ENCODE results near the gene GOLGB1. TPM values are rescaled to one million over a fixed set of nuclear protein-coding genes. Genes with fewer than 3 reads are reported as not detected.

GOLGB1 gene
- total RNA-seq, 1 experiment from 2014 or later = 9.7 TPM

DNA sequence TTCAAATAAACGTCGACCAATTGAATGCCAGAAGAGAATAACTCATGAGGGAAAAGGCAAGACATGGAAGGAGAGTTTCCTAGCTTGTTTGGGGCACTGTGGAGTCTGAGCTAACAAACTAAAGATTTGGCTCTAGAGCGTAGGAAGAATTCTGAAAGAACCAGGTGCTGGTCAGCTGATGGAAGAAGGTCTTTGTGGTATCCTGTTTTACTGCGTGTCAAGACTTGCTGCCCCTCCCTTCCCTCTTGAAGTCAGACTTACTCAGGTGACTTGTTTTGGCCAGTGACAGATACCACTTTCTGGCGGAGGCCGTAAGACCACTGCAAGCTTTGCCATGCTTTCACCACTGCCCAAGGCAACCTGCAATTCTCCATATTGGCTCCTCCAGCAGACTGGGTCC, 88.2 kb downstream of the GOLGB1 start:
- Histone ChIP-seq H3K4me3 (no peak overlapping the region), H3K36me3 (peaks cover 36% of the 10 kb centered on the region), H3K9me3 (no peaks in the 10 kb centered on the region), H3K27me3 (no peaks in the 10 kb centered on the region)
- DNase-seq = no peak

DNA sequence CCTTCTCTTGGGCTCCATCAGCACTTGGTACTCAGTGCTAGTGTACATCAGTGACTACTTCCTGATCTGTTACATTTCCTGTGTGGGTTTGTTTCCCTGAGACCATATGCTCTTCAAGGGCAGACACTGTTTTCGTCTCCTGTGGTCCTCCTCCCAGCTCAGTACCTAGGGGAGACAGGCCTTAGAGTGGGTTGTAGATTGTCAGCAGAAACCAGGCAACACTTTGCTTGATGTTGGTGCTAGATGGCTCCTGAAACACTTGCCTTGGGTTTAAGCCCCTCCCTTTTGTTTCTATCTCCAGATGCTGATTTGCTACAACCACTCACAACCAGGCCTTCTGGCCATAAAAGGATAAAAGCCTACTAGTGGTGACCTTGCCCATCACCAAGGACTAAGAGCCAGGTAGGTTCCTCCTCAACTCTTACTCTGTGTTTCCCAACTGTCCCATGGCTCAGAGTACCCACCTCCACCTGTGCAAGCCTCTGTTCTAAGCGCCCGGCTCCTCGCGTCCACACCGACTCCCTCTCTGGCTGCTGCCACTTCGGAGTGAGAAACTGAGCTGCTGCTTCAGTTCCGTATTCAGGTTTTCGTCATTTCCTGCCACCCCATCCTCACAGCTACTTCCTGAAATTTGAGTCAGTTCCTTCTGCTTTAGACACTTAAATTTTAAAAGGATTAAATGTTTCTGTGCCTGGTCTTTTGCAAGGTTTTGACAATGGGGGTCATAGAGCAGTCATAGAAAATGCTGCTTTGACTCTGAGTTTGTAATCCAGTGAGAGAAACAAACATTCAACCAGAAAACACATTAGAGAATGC, 89.0 kb downstream of the GOLGB1 start, which contains the start of gene HCLS1:
Gene HCLS1 (minus strand): TSS at position 548 of the 816 bp plus-strand sequence. CDS start 2,556 bp downstream, outside the sequence.
- peaks cover 28% of the 10 kb centered on the region for H3K36me3 ChIP-seq
- H3K9me3 ChIP-seq = no peaks in the 10 kb centered on the region
- no peak within 1 kb of the TSS for H3K4me3 ChIP-seq
- DNase-seq = no peak
- H3K27me3 ChIP-seq = no peaks in the 10 kb centered on the region

DNA sequence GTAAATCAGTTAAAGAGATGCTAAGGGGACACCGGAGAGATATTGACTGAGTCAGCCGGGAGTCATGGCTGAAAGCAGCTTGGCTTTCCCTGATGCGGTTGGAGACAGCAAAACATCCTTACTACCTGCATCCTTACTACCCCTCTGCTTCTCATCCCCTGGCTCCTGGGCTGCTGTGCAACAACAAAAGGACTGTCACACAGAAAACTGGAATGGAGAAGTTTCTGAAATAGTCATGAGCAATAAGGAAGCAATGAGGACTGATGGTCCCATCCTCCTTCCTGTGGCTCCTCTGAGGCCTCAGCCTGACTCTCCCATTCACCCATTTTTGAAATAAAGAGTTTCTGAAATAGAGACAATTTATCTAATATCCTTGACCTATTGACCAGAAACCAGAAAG, 90.0 kb downstream of the GOLGB1 start:
- H3K4me3 ChIP-seq = no peak overlapping the region
- no peaks in the 10 kb centered on the region for H3K9me3 ChIP-seq
- H3K27me3 ChIP-seq = no peaks in the 10 kb centered on the region
- DNase-seq = no peak
- peaks cover 19% of the 10 kb centered on the region for H3K36me3 ChIP-seq

DNA sequence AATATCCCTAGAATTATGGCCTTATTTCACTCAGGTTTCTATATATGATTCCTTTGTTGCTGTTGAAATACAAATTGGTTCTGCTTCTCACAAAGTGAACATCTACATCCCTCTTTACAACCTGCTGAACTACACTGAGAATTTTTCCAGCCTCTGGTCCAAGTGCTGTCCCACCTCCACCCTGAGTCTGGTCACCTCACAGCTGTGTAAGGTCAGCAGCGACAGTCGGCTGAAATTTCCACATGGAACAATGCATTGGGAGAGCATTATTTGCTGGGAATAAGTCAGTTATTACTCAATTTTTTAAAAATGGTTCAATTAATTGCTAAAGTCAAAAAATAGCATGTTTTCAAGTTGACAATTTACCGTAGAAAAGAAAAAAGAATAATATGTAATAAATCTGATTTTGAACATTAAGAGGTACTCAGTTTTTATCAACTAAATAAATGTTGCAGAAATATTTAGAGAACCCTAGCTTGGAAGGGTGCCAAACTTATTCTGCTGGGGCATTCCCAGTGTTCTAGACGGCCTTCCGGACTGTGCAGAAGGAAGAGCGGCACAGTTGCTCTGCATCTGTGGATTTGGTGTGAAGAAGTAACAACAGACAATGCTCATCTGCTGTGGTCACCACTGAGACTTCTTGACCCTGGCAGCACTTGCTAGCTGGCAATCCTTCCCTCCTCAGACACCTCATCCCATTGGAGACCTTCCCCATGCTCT, 90.7 kb downstream of the GOLGB1 start:
- Histone ChIP-seq H3K27me3 (no peaks in the 10 kb centered on the region), H3K36me3 (peaks cover 12% of the 10 kb centered on the region), H3K4me3 (no peak overlapping the region), H3K9me3 (no peaks in the 10 kb centered on the region)
- no peak for DNase-seq

DNA sequence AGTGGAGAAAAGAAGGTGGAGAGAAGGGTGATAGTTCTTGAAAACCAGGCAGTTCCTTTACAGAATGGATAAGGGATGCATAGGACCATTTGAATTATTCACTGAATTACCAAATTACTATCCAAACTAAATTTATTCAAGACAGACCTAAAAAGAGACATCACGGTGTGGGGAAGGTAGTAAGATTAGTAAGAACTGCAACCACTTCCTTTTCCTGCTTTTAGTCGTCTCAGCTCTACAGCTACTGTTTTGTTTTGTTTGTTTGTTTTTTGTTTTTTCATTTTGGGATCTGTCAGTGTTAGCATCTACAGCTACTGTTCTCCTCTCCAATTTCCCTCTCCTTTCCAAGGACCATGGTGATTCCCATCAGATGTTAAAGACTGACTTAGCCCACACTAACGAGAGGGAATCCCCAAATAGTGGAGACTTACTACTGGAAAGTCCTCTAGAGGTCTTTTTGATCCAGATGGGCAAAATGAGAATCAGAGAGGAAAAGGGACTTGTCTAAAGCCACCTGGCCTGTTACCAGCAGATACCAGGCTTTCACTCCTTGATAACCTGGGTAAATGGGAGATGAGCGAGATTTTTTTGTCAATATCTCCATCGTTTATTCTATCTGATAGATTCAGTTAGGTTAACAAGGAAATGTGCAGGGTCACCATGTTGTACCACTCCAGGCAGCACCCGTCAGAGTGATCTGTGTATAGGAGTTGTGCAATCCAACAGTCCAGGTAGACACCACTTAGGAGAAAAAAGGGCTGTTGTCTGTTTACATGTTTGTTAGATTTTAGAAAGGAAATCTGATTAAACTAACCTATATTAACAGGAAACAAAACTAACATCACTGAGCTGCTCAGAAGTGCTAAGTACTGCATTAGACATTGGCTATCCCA, 94.8 kb downstream of the GOLGB1 start:
- no peak for DNase-seq

DNA sequence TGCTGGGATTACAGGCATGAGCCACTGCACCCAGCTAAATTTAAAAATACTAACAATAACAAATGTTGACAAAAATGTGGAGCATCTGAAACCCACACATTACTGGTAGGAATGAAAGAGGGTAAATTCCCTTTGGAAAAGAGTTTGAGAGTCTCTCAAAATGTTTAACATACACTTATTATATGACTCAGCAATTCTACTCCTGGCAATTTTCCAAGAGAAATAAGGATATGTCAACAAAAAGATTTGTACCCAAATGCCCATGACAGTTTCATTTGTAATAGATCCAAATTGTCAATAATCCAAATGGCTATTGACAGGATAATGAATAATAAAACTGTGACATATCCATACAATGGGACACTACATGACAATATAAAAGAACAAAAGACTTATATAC, 97.9 kb downstream of the GOLGB1 start:
- DNase-seq = no peak
- Histone ChIP-seq H3K4me3 (no peak overlapping the region), H3K27me3 (no peaks in the 10 kb centered on the region), H3K36me3 (no peaks in the 10 kb centered on the region), H3K9me3 (no peaks in the 10 kb centered on the region)

More for the DNA sequence above, 94.8 kb downstream of the GOLGB1 start:
- H3K27me3 ChIP-seq = no peaks in the 10 kb centered on the region
- H3K4me3 ChIP-seq = no peak overlapping the region
- H3K36me3 ChIP-seq = no peaks in the 10 kb centered on the region
- H3K9me3 ChIP-seq = no peaks in the 10 kb centered on the region

GRCh38 chr3:121649645-121650044, 99.9 kb downstream of the GOLGB1 start:
- no peak overlapping the region for H3K4me3 ChIP-seq
- no peaks in the 10 kb centered on the region for H3K27me3 ChIP-seq
- no peaks in the 10 kb centered on the region for H3K9me3 ChIP-seq
- H3K36me3 ChIP-seq = no peaks in the 10 kb centered on the region
- DNase-seq = no peak

DNA sequence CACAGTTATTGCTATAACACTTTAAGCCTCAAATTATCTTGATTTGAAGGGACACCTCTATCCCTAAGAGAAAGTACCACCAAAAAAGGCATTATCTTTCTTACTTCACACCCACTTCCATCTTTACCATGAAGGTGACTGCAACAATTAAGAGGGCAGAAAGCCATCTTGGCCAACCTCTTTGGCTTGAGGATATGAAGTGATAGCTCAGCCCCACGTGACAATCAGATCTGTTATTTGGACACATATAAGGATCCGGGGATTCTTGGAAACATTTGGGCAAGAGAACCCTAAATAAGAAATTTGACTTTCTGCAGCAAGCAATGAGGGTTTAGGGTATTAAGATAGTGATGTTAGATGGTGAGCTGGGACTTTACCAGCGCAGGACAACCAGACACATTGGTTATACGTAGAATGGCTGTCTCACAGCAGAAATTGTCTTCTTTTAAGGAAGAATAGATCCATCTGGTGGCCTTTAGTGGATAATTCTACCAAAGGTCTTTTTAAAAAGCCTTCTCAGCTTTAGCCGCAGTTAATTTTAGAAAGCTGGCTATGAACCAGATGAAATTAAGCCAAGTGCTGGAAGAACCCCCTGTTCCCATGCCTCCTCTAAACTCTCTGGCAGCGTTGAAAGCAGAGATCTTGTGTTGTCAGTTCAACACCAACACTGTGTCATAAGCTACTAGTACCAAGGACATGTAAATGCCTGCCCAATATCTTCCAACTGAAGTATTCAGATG, 101.2 kb downstream of the GOLGB1 start:
- H3K36me3 ChIP-seq = no peaks in the 10 kb centered on the region
- DNase-seq = no peak
- 0 out of 2 replicates have a peak, but pooled peaks cover 2% of the 10 kb centered on the region for H3K27me3 ChIP-seq
- no peak overlapping the region for H3K4me3 ChIP-seq
- H3K9me3 ChIP-seq = no peaks in the 10 kb centered on the region

DNA sequence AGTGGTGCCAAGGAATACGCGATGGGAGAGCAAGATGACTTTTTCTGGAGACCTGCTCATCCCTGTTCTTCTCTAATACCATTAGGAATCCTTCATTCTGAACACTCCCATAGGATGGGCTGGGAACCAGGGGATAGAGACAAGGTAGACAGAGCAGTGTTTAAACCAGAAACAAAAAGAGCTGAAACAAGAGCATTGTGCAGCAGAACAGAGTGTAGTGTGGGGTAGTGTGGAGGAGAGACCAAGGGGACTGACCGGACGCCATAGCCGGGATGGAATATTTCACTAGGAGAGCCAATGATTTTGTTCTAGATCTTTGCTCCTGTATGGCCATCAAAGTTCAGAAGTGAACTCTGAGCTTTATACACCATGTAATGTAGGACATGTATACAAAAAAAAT, 104.5 kb downstream of the GOLGB1 start:
- Histone ChIP-seq H3K27me3 (0 out of 2 replicates have a peak, but pooled peaks cover 2% of the 10 kb centered on the region), H3K9me3 (no peaks in the 10 kb centered on the region), H3K36me3 (no peaks in the 10 kb centered on the region), H3K4me3 (no peak overlapping the region)
- DNase-seq = no peak

DNA sequence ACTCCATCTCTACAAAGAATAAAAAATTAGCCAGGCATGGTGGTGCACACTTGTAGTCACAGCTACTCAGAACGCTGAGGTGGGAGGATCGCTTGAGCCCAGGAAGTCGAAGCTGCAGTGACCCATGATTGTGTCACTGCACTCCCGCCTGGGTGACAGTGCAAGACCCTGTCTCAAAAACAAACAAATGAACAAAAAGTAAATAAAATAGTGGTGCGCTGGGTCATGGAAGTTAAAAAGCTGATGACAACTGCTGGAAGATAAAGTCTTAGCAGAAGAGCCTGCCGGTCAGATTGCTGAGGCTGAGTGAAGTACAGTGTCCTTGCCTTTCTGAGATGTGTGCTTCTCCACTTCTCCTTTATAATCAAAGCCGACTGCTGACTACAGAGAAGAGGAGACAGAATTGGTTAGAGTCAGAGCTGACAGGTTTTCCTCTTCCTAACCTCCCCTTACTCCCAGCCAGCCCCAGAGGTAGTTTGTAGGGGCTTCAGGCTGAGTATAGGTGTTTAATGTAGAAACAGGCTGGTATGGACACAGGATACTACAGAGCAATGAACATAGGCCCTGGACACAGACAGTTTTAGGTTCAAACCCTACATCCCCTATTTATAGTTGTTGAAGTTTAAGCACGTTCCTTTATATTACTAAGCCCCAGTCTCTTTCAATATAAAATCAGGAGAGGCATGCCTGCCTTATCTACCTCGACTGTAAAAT, 106.8 kb downstream of the GOLGB1 start:
- no peaks in the 10 kb centered on the region for H3K9me3 ChIP-seq
- no peaks in the 10 kb centered on the region for H3K36me3 ChIP-seq
- no peak for DNase-seq
- no peak overlapping the region for H3K4me3 ChIP-seq
- 0 out of 2 replicates have a peak, but pooled peaks cover 2% of the 10 kb centered on the region for H3K27me3 ChIP-seq

DNA sequence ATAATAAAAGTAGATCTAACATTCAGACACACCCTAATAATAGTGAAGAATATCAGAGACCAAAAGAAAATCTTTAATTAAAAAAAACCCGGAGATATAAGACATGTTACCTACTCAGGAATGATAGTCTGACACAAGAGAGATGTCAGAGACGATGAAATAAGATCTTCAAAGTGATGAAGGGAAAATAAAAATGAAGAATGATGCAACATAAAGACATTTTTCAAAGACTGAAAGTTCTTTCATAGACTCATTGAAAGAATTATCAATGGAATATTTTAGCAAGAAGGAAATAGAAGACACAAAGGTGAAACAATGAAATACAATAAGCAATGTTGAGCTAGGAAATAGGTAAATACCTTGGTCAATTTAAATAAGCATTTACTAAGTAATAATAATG, 108.4 kb downstream of the GOLGB1 start:
- Histone ChIP-seq H3K4me3 (no peak overlapping the region), H3K27me3 (peaks cover 4% of the 10 kb centered on the region; the same call in 1 of the 2 replicates), H3K9me3 (no peaks in the 10 kb centered on the region), H3K36me3 (no peaks in the 10 kb centered on the region)
- no peak for DNase-seq

DNA sequence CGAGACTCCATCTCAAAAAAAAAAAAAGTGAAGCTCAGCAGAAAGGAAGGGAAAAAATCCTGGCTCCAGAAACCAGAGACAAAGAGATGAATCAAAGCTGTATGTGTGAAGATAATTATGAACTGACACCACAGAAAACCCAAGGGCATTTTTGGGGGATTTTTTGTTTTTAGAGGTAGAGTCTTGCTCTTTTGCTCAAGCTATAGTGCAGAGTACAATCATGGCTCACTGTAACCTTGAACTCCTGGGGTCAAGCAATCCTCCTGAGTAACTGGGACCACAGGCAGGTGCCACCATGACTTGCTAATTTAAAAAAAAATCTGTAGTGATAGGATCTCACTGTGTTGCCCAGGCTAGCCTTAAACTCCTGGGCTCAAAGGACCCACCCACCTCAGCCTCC, 111.6 kb downstream of the GOLGB1 start:
- H3K4me3 ChIP-seq = no peak overlapping the region
- H3K36me3 ChIP-seq = no peaks in the 10 kb centered on the region
- H3K9me3 ChIP-seq = no peaks in the 10 kb centered on the region
- DNase-seq = no peak
- H3K27me3 ChIP-seq = peaks cover 2% of the 10 kb centered on the region; the same call in 1 of the 2 replicates

DNA sequence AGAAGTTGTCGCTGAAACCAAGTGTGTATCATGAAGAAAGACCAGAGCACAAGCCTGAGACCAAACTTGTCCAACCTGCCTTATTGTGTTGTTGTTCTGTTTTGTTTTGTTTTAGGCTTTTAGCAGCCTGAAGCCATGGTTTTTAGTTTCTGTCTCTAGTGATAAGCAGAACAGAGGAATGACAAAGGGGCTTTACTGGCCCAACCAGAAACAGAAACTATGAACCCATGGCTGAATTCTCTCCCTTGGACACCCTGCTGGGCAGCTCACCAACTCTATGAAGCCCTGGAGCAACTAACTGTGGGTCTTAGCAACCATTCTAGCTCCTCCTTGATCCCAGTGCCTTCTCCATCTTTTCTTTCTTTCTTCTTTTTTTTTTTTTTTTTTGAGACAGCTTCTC, 119.2 kb downstream of the GOLGB1 start:
- H3K4me3 ChIP-seq = no peak overlapping the region
- H3K9me3 ChIP-seq = no peaks in the 10 kb centered on the region
- H3K27me3 ChIP-seq = no peaks in the 10 kb centered on the region
- no peak for DNase-seq
- H3K36me3 ChIP-seq = no peaks in the 10 kb centered on the region

- no peak for DNase-seq
- Histone ChIP-seq H3K4me3 (no peak overlapping the region), H3K9me3 (no peaks in the 10 kb centered on the region)
Observed at GRCh38 chr3:121629601-121630000, 119.9 kb downstream of the GOLGB1 start.

GRCh38 chr3:121627622-121628021, 121.9 kb downstream of the GOLGB1 start:
- no peak overlapping the region for H3K4me3 ChIP-seq
- DNase-seq = no peak
- H3K36me3 ChIP-seq = no peaks in the 10 kb centered on the region
- H3K9me3 ChIP-seq = no peaks in the 10 kb centered on the region
- H3K27me3 ChIP-seq = no peaks in the 10 kb centered on the region

More at GRCh38 chr3:121629601-121630000, 119.9 kb downstream of the GOLGB1 start:
- Histone ChIP-seq H3K27me3 (no peaks in the 10 kb centered on the region), H3K36me3 (no peaks in the 10 kb centered on the region)
